MM.1S (cell line): Measurements from ENCODE around the gene PER1.

ENCODE experiments used
- DNase-seq: peaks from one replicate; pipeline ENCODE4 v3.0.0-alpha.2; 2015
- H2AFZ ChIP-seq: fragments of 300-600 bp; sonication (generic); 2 replicates; pipeline ENCODE4 v1.6.0; 2016; ENCODE audit warnings: antibody characterized with exemption, low read length
- H3F3A ChIP-seq: fragments of 300-600 bp; sonication (generic); 2 replicates; pipeline ENCODE4 v1.6.1; 2016; ENCODE audit warnings: mild to moderate bottlenecking, antibody characterized with exemption, low read length, moderate library complexity, mixed read lengths; ENCODE audit not compliant: insufficient read depth
- H3K27ac ChIP-seq: fragments of 300-600 bp; sonication (generic); 2 replicates; pipeline ENCODE4 v1.5.1; 2016; ENCODE audit warnings: mild to moderate bottlenecking, low read length
- H3K27me3 ChIP-seq: fragments of 300-600 bp; sonication (generic); replicated peaks from 2 replicates; pipeline ENCODE4 v1.6.0; 2016; ENCODE audit warnings: low read length; ENCODE audit not compliant: insufficient read depth
- H3K36me3 ChIP-seq: fragments of 300-600 bp; sonication (generic); replicated peaks from 2 replicates; pipeline ENCODE4 v1.6.1; 2016; ENCODE audit warnings: mild to moderate bottlenecking, low read length, mixed read lengths; ENCODE audit not compliant: insufficient read depth
- H3K4me1 ChIP-seq: fragments of 300-600 bp; sonication (generic); 2 replicates; pipeline ENCODE4 v1.6.1; 2016; ENCODE audit warnings: low read length, mixed read lengths
- H3K4me2 ChIP-seq: fragments of 300-600 bp; sonication (generic); 2 replicates; pipeline ENCODE4 v1.6.0; 2016; ENCODE audit warnings: low read depth, low read length
- H3K4me3 ChIP-seq: fragments of 300-600 bp; sonication (generic); 2 replicates; pipeline ENCODE4 v1.5.1; 2016; ENCODE audit warnings: low read length, mixed read lengths
- H3K79me2 ChIP-seq: fragments of 300-600 bp; sonication (generic); 2 replicates; pipeline ENCODE4 v1.6.1; 2016; ENCODE audit warnings: mixed run types, low read length, mixed read lengths
- H3K9ac ChIP-seq: fragments of 300-600 bp; sonication (generic); 2 replicates; pipeline ENCODE4 v1.6.1; 2016; ENCODE audit warnings: low read length, mixed read lengths
- H3K9me2 ChIP-seq: fragments of 300-600 bp; sonication (generic); replicated peaks from 2 replicates; pipeline ENCODE4 v1.6.1; 2016; ENCODE audit warnings: mild to moderate bottlenecking, low read length, mixed read lengths; ENCODE audit not compliant: insufficient read depth
- H3K9me3 ChIP-seq: fragments of 300-600 bp; sonication (generic); replicated peaks from 2 replicates; pipeline ENCODE4 v1.6.1; 2016; ENCODE audit warnings: mild to moderate bottlenecking, low read length, mixed read lengths; ENCODE audit not compliant: insufficient read depth
- H4K20me1 ChIP-seq: fragments of 300-600 bp; sonication (generic); 2 replicates; pipeline ENCODE4 v1.6.1; 2016; ENCODE audit warnings: mild to moderate bottlenecking, low read length, moderate library complexity, mixed read lengths; ENCODE audit not compliant: insufficient read depth
- CTCF ChIP-seq: fragments of 300-600 bp; sonication (generic); IDR thresholded peaks from 2 replicates; pipeline ENCODE4 v1.5.1; 2016; ENCODE audit warnings: antibody characterized with exemption, low read length, mixed read lengths
- EZH2 ChIP-seq: fragments of 300-600 bp; sonication (generic); optimal IDR thresholded peaks from 2 replicates; pipeline ENCODE3; 2017; ENCODE audit warnings: low read depth, mild to moderate bottlenecking, antibody characterized with exemption, low read length, mixed read lengths
- EZH2phosphoT487 ChIP-seq: fragments of 300-600 bp; sonication (generic); IDR thresholded peaks from 2 replicates; pipeline ENCODE4 v1.6.1; 2018; ENCODE audit warnings: antibody characterized with exemption, low read length

Gene PER1

GRCh38 chr17:8188263-8188839 is 36.1 kb upstream of the PER1 start:
- H3K36me3 ChIP-seq: no peaks in the 10 kb centered on the region
- H3K27ac ChIP-seq: peak overlapping the region; percentile 84; the same call in 1 of the 2 replicates
- H3K4me3 ChIP-seq: peak overlapping the region; percentile 86
- peaks cover 50% of the 10 kb centered on the region for H3F3A ChIP-seq
- no peak overlapping the region; the same call in 1 of the 2 replicates for H2AFZ ChIP-seq
- DNase-seq: no peak
- peaks cover 17% of the 10 kb centered on the region for H3K79me2 ChIP-seq
- H3K9ac ChIP-seq: peak overlapping the region; percentile 85
- no peaks in the 10 kb centered on the region for H4K20me1 ChIP-seq
- peak overlapping the region; percentile 89 for H3K4me2 ChIP-seq
- H3K4me1 ChIP-seq: peaks cover 27% of the 10 kb centered on the region
- no peak for TF ChIP-seq EZH2
- H3K27me3 ChIP-seq: no peaks in the 10 kb centered on the region
- H3K9me3 ChIP-seq: no peaks in the 10 kb centered on the region
- H3K9me2 ChIP-seq: no peaks in the 10 kb centered on the region

GRCh38 chr17:8187517-8188262 is 35.5 kb upstream of the PER1 start:
- Histone ChIP-seq H3K9me2 (no peaks in the 10 kb centered on the region), H2AFZ (no peak overlapping the region), H3K9me3 (no peaks in the 10 kb centered on the region), H3K79me2 (peaks cover 17% of the 10 kb centered on the region), H3K9ac (peak overlapping the region; percentile 88), H3K27ac (peak overlapping the region; percentile 84), H3K27me3 (peaks cover under 1% of the 10 kb centered on the region; the same call in 1 of the 2 replicates), H3K4me3 (peak overlapping the region; percentile 94), H3K4me1 (peaks cover 26% of the 10 kb centered on the region), H3K36me3 (no peaks in the 10 kb centered on the region), H3K4me2 (peak overlapping the region; percentile 89), H3F3A (peaks cover 50% of the 10 kb centered on the region), H4K20me1 (no peaks in the 10 kb centered on the region)
- TF ChIP-seq EZH2 (no peak), EZH2phosphoT487 (no peak), CTCF (no peak)
- peak; percentile 96 for DNase-seq

- TF ChIP-seq EZH2 (no peak), CTCF (peak; percentile 41), EZH2phosphoT487 (no peak)
- peak overlapping the region; percentile 76; the same call in 1 of the 2 replicates for H2AFZ ChIP-seq
- peaks cover 50% of the 10 kb centered on the region for H3F3A ChIP-seq
- no peaks in the 10 kb centered on the region for H4K20me1 ChIP-seq
- H3K36me3 ChIP-seq: no peaks in the 10 kb centered on the region
- H3K9ac ChIP-seq: peak overlapping the region; percentile 88
- H3K9me2 ChIP-seq: no peaks in the 10 kb centered on the region
- peak; percentile 91 for DNase-seq
- H3K79me2 ChIP-seq: peaks cover 17% of the 10 kb centered on the region
- H3K4me1 ChIP-seq: peaks cover 22% of the 10 kb centered on the region
- H3K4me3 ChIP-seq: peak overlapping the region; percentile 94
- H3K27me3 ChIP-seq: peaks cover 3% of the 10 kb centered on the region; the same call in 1 of the 2 replicates
- no peaks in the 10 kb centered on the region for H3K9me3 ChIP-seq
- H3K27ac ChIP-seq: peak overlapping the region; percentile 84
- peak overlapping the region; percentile 70 for H3K4me2 ChIP-seq
Observed at GRCh38 chr17:8186787-8187516, 34.7 kb upstream of the PER1 start.
